ENCODE measurements around the gene HTT.

The HTT gene

GRCh38 chr4:3223956-3224748 lies 149.7 kb downstream of the HTT start:
- DNase-seq, result no peak

GRCh38 chr4:3225071-3225850 lies 150.8 kb downstream of the HTT start:
- DNase-seq, result no peak

- DNase-seq, result no peak
Observed at GRCh38 chr4:3225936-3226335, 151.5 kb downstream of the HTT start.

GRCh38 chr4:3226467-3226866 lies 152.0 kb downstream of the HTT start:
- no peak for DNase-seq

- DNase-seq, result no peak
Observed at GRCh38 chr4:3226944-3227343, 152.5 kb downstream of the HTT start.

- no peak for DNase-seq
Observed at GRCh38 chr4:3227878-3228675, 153.6 kb downstream of the HTT start.

- no peak for DNase-seq
Observed at GRCh38 chr4:3228881-3229280, 154.4 kb downstream of the HTT start.

- DNase-seq, result no peak
Observed at GRCh38 chr4:3229328-3229727, 154.8 kb downstream of the HTT start.

GRCh38 chr4:3229964-3230363 lies 155.5 kb downstream of the HTT start:
- DNase-seq, result no peak

GRCh38 chr4:3231471-3231870 lies 157.0 kb downstream of the HTT start:
- no peak for DNase-seq

- DNase-seq, result no peak
Observed at GRCh38 chr4:3232001-3232400, 157.5 kb downstream of the HTT start.

- DNase-seq, result no peak
Observed at GRCh38 chr4:3232871-3233271, 158.4 kb downstream of the HTT start.

GRCh38 chr4:3233391-3234071 lies 159.1 kb downstream of the HTT start:
- DNase-seq, result no peak

GRCh38 chr4:3234171-3235029 lies 159.9 kb downstream of the HTT start:
- DNase-seq, result no peak

- no peak for DNase-seq
Observed at GRCh38 chr4:3235030-3235345, 160.5 kb downstream of the HTT start.

- DNase-seq, result no peak
Observed at GRCh38 chr4:3235581-3235980, 161.1 kb downstream of the HTT start.

GRCh38 chr4:3236326-3236878 lies 161.9 kb downstream of the HTT start:
- DNase-seq, result no peak

GRCh38 chr4:3237266-3237665 lies 162.8 kb downstream of the HTT start:
- no peak for DNase-seq

GRCh38 chr4:3237712-3238560 lies 163.5 kb downstream of the HTT start:
- no peak for DNase-seq

- DNase-seq, result no peak
Observed at GRCh38 chr4:3238721-3239120, 164.2 kb downstream of the HTT start.

- no peak for DNase-seq
Observed at GRCh38 chr4:3239303-3239702, 164.8 kb downstream of the HTT start.
